Activated naive CD4-positive, alpha-beta T cell treated with anti-CD3 and anti-CD28 coated beads, Interleukin-2, amount 10 ng/mL, durations not matched to agents 7 days and 5 days (primary cell): ENCODE measurements around the gene SLC25A39.
"Not testable (repeated sequence)": the region's sequence is repeated elsewhere in the genome, so short reads cannot be mapped to it uniquely, and the experiment has no call there.

Source experiments
- CTCF ChIA-PET: fragments of 350-600 bp; sonication (Branson Sonifier 250); formaldehyde crosslinking; loops from one replicate; lab custom pipeline; 2021; ENCODE audit warnings: antibody characterized with exemption; lab: Charles Lee
- DNase-seq: peaks from one replicate; pipeline ENCODE4 v3.0.0-alpha.2; 2020
- H3K27ac Mint-ChIP-seq: one replicate; pipeline ENCODE4 v1.8.0; 2021; ENCODE audit warnings: mild to moderate bottlenecking, moderate library complexity, mixed read lengths
- H3K27me3 Mint-ChIP-seq: one replicate; pipeline ENCODE4 v1.8.0; 2021; ENCODE audit warnings: mild to moderate bottlenecking, mixed read lengths
- H3K36me3 Mint-ChIP-seq: one replicate; pipeline ENCODE4 v1.8.0; 2021; ENCODE audit warnings: mixed read lengths
- H3K4me1 Mint-ChIP-seq: one replicate; pipeline ENCODE4 v1.8.0; 2021; ENCODE audit warnings: mixed read lengths
- H3K4me3 Mint-ChIP-seq: one replicate; pipeline ENCODE4 v1.8.0; 2021; ENCODE audit warnings: mild to moderate bottlenecking, moderate library complexity, mixed read lengths
- H3K9me3 Mint-ChIP-seq: one replicate; pipeline ENCODE4 v1.8.0; 2021; ENCODE audit warnings: mixed read lengths

SLC25A39 gene

DNA sequence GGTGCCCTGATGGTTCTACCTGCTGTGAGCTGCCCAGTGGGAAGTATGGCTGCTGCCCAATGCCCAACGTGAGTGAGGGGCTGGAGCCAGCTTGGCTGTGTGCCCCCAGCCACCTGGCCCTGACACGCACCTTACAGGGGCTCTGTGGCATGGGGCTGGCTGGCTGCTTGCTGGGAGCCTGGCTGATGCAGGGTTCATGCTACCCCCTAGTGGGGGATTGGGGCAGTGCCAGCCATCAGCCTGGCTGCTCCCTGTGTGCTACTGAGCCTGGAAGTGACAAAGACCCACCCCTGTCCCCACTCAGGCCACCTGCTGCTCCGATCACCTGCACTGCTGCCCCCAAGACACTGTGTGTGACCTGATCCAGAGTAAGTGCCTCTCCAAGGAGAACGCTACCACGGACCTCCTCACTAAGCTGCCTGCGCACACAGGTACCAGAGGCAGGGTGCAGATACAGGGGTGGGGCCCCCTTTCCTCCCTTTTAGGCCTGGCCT, 26.2 kb upstream of the SLC25A39 start:
- Mint-ChIP-seq H3K4me1 (peaks cover 18% of the 10 kb centered on the region), H3K27ac (no peak overlapping the region), H3K27me3 (peaks cover 17% of the 10 kb centered on the region), H3K36me3 (peaks cover 15% of the 10 kb centered on the region), H3K4me3 (no peak overlapping the region), H3K9me3 (no peaks in the 10 kb centered on the region)
- CTCF ChIA-PET, result interaction anchor here (1.0 to 5.5 kb wide), 9 partner anchors 9 to 173 kb away, joined by 3 to 34 read pairs (median 4); partner anchors contain the start of gene FAM171A2
- peak; percentile 83 for DNase-seq

DNA sequence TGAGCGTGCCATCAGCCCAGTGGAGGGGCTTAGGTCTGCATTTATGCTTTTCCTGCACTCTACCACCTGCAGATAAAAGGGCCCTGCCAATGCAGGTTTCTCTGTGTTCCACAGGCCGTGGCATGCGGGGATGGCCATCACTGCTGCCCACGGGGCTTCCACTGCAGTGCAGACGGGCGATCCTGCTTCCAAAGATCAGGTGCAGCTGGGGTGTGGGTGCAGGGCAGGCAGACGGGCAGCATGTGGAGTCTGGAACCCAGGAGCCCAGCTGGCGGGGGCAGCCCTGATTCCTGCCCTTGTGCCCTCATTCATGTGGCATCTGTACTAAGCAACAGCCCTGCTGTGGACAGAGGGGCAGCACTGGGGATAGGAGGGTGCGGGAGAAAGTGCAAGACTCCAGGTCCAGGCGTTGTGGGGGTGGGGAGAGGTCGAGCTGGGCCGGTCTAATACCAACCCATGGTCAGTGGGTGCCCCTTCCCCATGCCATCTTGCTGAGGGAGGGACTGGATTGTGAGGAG, 25.0 kb upstream of the SLC25A39 start:
- CTCF ChIA-PET, result interaction anchor here (0.6 to 5.5 kb wide), 7 partner anchors 12 to 146 kb away, joined by 3 to 34 read pairs (median 4); partner anchors contain the start of gene FAM171A2
- peaks cover 29% of the 10 kb centered on the region for H3K4me1 Mint-ChIP-seq
- DNase-seq, result no peak
- H3K36me3 Mint-ChIP-seq, result peaks cover 15% of the 10 kb centered on the region
- no peaks in the 10 kb centered on the region for H3K9me3 Mint-ChIP-seq
- H3K27me3 Mint-ChIP-seq, result peaks cover 14% of the 10 kb centered on the region
- H3K4me3 Mint-ChIP-seq, result no peak overlapping the region
- H3K27ac Mint-ChIP-seq, result no peak overlapping the region

DNA sequence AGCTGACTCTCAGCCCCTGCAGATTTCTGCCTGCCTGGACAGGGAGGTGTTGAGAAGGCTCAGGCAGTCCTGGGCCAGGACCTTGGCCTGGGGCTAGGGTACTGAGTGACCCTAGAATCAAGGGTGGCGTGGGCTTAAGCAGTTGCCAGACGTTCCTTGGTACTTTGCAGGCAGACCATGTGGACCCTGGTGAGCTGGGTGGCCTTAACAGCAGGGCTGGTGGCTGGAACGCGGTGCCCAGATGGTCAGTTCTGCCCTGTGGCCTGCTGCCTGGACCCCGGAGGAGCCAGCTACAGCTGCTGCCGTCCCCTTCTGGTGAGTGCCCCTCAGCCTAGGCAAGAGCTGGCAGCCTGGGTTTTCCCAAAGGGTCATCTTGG, 24.4 kb upstream of the SLC25A39 start:
- Mint-ChIP-seq H3K27ac (no peak overlapping the region), H3K4me1 (peaks cover 32% of the 10 kb centered on the region), H3K36me3 (peaks cover 15% of the 10 kb centered on the region), H3K27me3 (peaks cover 12% of the 10 kb centered on the region), H3K9me3 (no peaks in the 10 kb centered on the region), H3K4me3 (no peak overlapping the region)
- no peak for DNase-seq
- CTCF ChIA-PET, result interaction anchor here (1.4 to 5.5 kb wide), 4 partner anchors 13 to 139 kb away, joined by 3 to 34 read pairs (median 19); partner anchors contain the start of gene FAM171A2

DNA sequence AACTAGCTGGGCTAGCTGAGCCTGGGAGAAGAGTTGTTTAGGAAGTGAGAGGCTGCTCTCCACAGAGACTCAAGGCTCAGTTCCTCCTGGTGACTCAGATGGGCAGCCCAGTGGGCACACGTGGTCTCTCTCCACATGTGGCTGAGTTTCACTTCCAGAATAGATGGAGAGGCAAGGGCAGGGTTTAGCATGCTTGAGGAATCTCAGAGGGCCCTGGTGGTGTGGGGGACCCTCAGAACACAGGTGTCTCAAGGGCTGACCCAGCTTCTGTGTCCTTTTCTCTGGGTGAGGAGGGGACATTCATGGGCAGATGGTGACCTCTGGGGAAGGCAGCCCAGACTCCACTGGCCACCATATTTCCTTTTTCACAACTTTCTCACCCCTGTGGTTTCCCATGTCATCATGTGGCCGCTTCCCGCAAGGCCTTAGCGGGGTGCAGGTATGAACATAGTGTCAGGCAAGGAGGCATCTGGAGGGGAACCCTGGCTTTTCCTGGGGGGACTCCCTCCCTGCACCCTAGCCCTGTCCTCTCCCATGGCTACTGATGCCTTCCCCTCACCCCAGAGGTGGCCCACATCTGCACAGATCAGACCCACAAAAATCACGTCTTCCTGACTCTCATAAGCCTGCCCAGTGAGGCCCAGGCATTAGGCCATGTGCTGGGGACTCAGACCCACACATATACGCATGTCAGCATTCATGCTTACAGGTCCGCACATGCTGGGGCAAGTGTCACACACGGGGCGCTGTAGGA, 23.8 kb upstream of the SLC25A39 start:
- H3K4me3 Mint-ChIP-seq, result no peak overlapping the region
- no peak overlapping the region for H3K27ac Mint-ChIP-seq
- CTCF ChIA-PET, result interaction anchor here (1.6 to 5.5 kb wide), 3 partner anchors 13 to 144 kb away, joined by 7 to 34 read pairs (median 20); partner anchors contain the start of gene FAM171A2
- DNase-seq, result no peak
- H3K36me3 Mint-ChIP-seq, result peaks cover 15% of the 10 kb centered on the region
- no peaks in the 10 kb centered on the region for H3K9me3 Mint-ChIP-seq
- H3K27me3 Mint-ChIP-seq, result peaks cover 17% of the 10 kb centered on the region
- peaks cover 32% of the 10 kb centered on the region for H3K4me1 Mint-ChIP-seq

DNA sequence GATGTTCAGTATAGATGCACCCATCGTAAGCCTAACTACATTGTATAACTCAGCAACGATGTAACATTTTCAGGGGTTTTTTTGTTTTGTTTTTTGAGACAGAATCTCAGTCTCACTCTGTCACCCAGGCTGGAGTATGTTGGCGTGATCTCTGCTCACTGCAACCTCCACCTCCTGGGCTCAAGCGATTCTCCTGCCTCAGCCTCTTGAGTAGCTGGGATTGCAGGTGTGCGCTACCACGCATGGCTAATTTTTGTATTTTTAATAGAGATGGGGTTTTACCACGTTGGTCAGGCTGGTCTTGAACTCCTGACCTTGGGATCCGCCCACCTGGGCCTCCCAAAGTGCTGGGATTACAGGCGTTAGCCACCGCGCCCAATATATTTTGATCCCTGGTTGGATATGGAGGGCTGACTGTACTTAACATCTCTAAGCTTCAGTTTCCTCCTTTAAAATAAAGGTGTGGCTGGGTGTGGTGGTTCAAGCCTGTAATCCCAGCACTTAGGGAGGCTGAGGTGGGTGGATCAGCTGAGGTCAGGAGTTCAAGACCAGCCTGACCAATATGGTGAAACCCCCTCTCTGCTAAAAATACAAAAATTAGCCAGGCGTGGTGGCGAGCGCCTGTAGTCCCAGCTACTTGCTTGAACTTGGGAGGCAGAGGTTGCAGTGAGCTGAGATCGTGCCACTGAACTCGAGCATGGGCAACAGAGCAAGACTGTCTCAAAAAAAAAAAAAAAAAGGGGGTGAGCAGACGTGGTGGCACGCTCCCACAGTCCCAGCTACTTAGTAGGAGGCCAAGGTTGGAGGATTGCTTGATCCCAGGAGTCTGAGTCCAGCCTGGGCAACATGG, 22.8 kb upstream of the SLC25A39 start:
- H3K27me3 Mint-ChIP-seq, result peaks cover 24% of the 10 kb centered on the region
- CTCF ChIA-PET, result interaction anchor here (0.7 to 5.5 kb wide), 4 partner anchors 14 to 143 kb away, joined by 3 to 34 read pairs (median 8); partner anchors contain the start of gene FAM171A2
- H3K4me1 Mint-ChIP-seq, result peaks cover 28% of the 10 kb centered on the region
- not testable (repeated sequence) for H3K27ac Mint-ChIP-seq, DNase-seq, H3K9me3 Mint-ChIP-seq, H3K4me3 Mint-ChIP-seq
- H3K36me3 Mint-ChIP-seq, result peaks cover 13% of the 10 kb centered on the region

DNA sequence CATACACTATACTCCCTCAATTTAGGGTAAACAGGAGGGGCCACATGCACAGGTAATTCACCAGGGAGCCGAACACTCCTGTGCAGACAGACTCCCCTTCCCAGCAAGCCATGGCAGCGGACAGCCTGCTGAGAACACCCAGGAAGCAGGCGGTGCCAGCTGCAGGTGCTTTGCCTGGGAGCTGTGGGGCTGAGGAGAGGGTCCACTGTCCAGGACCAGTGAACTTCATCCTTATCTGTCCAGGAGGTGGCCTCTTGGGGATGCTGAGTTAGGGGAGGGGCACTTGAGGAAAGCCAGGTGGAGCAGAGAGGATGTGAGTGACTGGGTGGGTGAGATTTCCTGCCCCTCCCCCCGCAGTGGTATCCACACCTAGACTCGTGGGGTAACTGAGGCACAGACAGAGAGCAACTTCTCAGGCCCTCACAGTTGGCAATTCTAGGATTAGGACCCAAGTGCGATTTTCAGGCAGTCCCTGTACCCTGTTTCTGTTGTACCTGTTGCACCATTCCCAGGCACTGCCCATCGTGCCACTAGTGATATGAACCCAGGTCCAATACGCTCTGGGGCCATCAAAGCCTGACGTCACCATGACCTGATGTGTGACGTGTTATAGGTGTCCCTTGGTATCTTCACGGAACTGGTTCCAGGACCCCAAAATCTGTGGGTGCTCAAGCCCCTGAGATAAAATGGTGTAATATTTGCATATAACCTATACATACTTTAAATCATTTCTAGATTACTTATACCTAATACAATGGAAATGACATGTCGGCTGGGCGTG, 21.6 kb upstream of the SLC25A39 start:
- Mint-ChIP-seq H3K4me1 (peaks cover 28% of the 10 kb centered on the region), H3K27ac (no peak overlapping the region), H3K9me3 (no peaks in the 10 kb centered on the region), H3K27me3 (peaks cover 31% of the 10 kb centered on the region), H3K4me3 (peak overlapping the region; percentile 87), H3K36me3 (peaks cover 6% of the 10 kb centered on the region)
- DNase-seq, result no peak
- CTCF ChIA-PET, result interaction anchor here (0.8 to 2.0 kb wide), 11 partner anchors 8 to 172 kb away, joined by 3 to 21 read pairs (median 4); no protein-coding TSS in a partner anchor

DNA sequence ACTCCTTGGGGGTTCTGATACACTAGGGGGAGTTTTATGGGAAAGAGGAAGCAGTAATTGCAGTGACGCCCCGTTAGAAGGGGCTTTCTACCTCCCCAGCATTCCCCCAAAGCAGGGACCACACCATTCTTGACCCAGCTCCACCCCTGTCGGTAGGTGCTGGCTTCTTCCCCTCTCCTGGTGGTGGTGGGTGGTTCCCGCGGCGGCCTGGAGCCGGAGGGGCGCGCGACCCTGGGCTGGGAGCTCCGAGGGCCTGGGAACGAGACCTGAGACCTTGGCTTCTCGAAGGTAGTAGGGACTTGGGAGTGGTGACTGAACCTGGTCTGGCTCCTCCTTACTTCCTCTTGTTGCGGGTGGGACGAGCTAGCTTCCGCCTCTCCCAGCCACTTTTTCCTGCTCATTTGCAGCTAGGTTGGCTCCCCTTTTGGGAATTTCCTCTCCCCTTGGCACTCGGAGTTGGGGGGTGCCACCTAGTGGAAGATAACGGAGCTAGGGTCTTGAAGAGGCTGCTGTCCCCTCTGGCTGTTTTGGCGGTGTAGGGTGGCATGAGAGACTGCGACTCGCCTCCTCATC, 20.9 kb upstream of the SLC25A39 start:
- Mint-ChIP-seq H3K27ac (peak overlapping the region; percentile 51), H3K4me1 (peaks cover 28% of the 10 kb centered on the region), H3K36me3 (peaks cover 4% of the 10 kb centered on the region), H3K4me3 (peak overlapping the region; percentile 87), H3K9me3 (no peaks in the 10 kb centered on the region), H3K27me3 (peaks cover 31% of the 10 kb centered on the region)
- CTCF ChIA-PET, result interaction anchor here (0.8 to 2.0 kb wide), 13 partner anchors 9 to 171 kb away, joined by 3 to 21 read pairs (median 4); no protein-coding TSS in a partner anchor
- peak; percentile 59 for DNase-seq

DNA sequence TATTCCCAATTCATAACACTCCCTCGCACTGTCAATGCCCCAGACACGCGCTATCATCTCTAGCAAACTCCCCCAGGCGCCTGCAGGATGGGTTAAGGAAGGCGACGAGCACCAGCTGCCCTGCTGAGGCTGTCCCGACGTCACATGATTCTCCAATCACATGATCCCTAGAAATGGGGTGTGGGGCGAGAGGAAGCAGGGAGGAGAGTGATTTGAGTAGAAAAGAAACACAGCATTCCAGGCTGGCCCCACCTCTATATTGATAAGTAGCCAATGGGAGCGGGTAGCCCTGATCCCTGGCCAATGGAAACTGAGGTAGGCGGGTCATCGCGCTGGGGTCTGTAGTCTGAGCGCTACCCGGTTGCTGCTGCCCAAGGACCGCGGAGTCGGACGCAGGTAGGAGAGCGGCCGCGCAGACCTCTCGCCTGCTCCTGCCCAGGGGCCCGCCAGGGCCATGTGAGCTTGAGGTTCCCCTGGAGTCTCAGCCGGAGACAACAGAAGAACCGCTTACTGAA, 20.4 kb upstream of the SLC25A39 start, which contains the start of gene GRN:
GRN (plus strand) TSS at position 364 of the 515 bp plus-strand sequence. CDS start 3,863 bp downstream, outside the sequence.
- no peaks in the 10 kb centered on the region for H3K9me3 Mint-ChIP-seq
- peaks cover 3% of the 10 kb centered on the region for H3K36me3 Mint-ChIP-seq
- peaks cover 28% of the 10 kb centered on the region for H3K4me1 Mint-ChIP-seq
- CTCF ChIA-PET, result interaction anchor here (0.8 to 2.0 kb wide), 14 partner anchors 9 to 1445 kb away, joined by 3 to 21 read pairs (median 4); no protein-coding TSS in a partner anchor
- H3K27me3 Mint-ChIP-seq, result peaks cover 31% of the 10 kb centered on the region
- DNase-seq, result peak; percentile 93
- peak within 1 kb of the TSS; percentile 87 for H3K4me3 Mint-ChIP-seq
- peak within 1 kb of the TSS; percentile 51 for H3K27ac Mint-ChIP-seq

DNA sequence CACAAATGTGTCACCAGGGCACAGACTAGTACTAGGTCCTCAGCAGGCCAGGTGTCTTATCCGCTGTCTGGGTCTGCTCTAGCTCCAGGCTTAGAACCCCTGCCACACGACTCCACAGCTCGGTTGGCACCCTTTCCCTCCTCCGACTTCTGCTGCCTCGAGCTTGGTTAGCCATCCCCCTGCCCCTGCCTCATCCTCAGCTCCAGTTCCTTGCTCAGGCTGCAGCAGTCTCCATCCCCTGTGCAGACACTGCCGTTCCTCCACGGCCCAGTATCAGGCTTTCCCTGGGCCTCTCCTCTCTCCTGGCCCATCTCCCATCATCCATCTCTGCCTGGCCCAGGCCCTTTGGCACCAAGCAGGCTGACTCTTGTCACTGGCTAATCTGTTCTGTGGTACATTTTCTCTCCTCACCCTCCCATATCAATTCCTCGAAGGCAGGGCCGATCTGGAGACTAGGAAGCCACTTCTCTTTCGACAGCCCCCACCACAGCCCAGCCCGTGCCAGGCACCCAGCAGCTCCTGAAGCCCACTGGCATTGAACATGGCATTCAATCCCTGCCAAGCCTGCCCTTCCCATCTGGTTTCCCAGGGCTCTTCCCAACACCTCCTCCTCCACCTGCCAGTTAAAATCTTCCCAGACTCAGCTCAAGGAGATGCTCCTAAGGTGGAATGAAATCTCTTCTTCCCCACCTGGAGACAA, 19.0 kb upstream of the SLC25A39 start:
- peak overlapping the region; percentile 9 for H3K4me3 Mint-ChIP-seq
- H3K27me3 Mint-ChIP-seq, result peaks cover 33% of the 10 kb centered on the region
- no peak overlapping the region for H3K27ac Mint-ChIP-seq
- CTCF ChIA-PET, result interaction anchor here (1.1 kb wide), 1 partner anchor 11 kb away, joined by 3 read pairs; no protein-coding TSS in a partner anchor
- H3K4me1 Mint-ChIP-seq, result peaks cover 27% of the 10 kb centered on the region
- no peaks in the 10 kb centered on the region for H3K9me3 Mint-ChIP-seq
- no peak for DNase-seq
- H3K36me3 Mint-ChIP-seq, result no peaks in the 10 kb centered on the region

DNA sequence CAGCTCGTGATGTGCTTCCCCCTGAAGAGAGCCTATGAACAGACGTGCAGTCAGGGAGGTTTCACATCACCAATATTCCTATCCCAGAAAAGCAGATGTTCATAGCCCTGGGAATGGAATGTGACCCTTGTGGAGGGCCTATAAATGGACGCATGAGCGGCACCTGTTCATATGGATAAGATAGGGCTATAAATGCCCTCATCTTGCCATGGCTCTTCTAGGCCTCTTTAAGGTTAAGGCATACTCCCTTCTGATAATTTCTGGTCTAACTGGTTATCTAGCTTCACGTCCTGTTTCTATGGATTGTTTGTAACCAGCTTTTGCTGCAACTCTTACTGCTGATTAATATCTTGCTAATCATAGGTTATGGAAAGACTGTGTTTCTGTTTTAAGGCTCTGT, 15.9 kb upstream of the SLC25A39 start:
- not testable (repeated sequence) for DNase-seq, H3K4me3 Mint-ChIP-seq, H3K36me3 Mint-ChIP-seq, H3K27ac Mint-ChIP-seq, H3K9me3 Mint-ChIP-seq
- peaks cover 49% of the 10 kb centered on the region for H3K27me3 Mint-ChIP-seq
- H3K4me1 Mint-ChIP-seq, result peaks cover 14% of the 10 kb centered on the region
- CTCF ChIA-PET, result interaction anchor here (0.6 to 2.0 kb wide), 2 partner anchors 9 to 22 kb away, joined by 3 to 8 read pairs; no protein-coding TSS in a partner anchor

DNA sequence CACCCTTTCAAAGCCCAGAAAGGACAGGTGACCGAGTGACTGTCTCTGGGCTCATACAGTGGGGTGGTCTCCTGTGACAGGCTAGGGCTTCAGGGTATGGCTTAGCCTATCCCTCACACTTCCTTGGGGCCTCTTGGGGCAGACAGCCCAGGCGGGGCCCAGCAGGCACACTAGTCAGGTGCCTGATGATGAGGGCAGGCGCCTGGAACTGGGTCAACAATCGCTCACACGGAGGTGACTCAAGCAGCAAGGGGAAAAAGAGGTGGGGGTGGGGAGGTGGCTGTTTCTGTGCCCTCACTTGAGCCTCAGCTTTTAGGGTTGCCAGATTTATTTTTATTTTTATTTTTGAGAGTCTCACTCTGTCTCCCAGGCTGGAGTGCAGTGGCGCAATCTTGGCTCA, 14.1 kb upstream of the SLC25A39 start:
- H3K36me3 Mint-ChIP-seq, result no peaks in the 10 kb centered on the region
- no peak for DNase-seq
- no peak overlapping the region for H3K4me3 Mint-ChIP-seq
- no peaks in the 10 kb centered on the region for H3K9me3 Mint-ChIP-seq
- no peaks in the 10 kb centered on the region for H3K4me1 Mint-ChIP-seq
- H3K27ac Mint-ChIP-seq, result no peak overlapping the region
- peaks cover 42% of the 10 kb centered on the region for H3K27me3 Mint-ChIP-seq
- CTCF ChIA-PET, result interaction anchor here (0.9 to 1.4 kb wide), 3 partner anchors 12 to 135 kb away, joined by 3 to 4 read pairs (median 4); no protein-coding TSS in a partner anchor

DNA sequence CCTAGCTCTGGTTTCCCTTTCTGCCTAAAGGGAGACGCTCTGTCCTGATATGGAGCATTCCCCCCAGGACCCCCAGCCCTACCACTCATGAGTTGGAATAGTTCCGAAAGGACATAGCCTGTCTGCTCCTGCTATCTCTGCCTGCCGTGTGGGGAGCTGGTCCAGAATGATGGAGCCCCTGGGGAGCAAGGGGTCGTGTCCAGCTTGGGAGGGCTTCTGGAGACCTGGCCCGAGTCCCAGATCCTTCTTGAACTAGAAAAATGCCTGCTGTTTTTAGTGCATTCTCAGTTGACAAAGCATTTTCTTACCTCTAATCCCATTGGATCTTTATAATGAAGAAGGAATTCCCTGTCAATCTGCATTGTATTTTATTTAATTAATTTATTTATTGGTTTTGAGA, 11.3 kb upstream of the SLC25A39 start:
- Mint-ChIP-seq H3K9me3 (no peaks in the 10 kb centered on the region), H3K4me1 (peaks cover 8% of the 10 kb centered on the region), H3K36me3 (no peaks in the 10 kb centered on the region), H3K27ac (no peak overlapping the region), H3K4me3 (no peak overlapping the region), H3K27me3 (peaks cover 31% of the 10 kb centered on the region)
- DNase-seq, result no peak
- CTCF ChIA-PET, result interaction anchor here (1.1 to 1.6 kb wide), 2 partner anchors 14 to 132 kb away, joined by 3 read pairs; no protein-coding TSS in a partner anchor
